H1 (cell line): ENCODE data around the gene RSRC2. TPM values are rescaled to one million over a fixed set of nuclear protein-coding genes. Genes with fewer than 3 reads are reported as not detected.
A peak's percentile ranks its signal among the peaks of the same experiment; 100 is the strongest.

Experiments
- CTCF ChIA-PET: fragments of 300-600 bp; sonication (Branson Sonifier 250); formaldehyde crosslinking; loops from one replicate; lab custom pipeline; 2021; ENCODE audit not compliant: partially characterized antibody; lab: Charles Lee
- POLR2A ChIA-PET: fragments of 300-600 bp; sonication (Branson Sonifier 250); formaldehyde crosslinking; loops from one replicate; lab custom pipeline; 2021; ENCODE audit warnings: inconsistent platforms; ENCODE audit not compliant: partially characterized antibody; lab: Charles Lee
- DNase-seq, 2 experiments: peaks; one replicate each; pipeline versions ENCODE4 v3.0.0 to v3.0.0-alpha.2; 2010 to 2022; ENCODE audit warnings: low spot score in 2 of 2, low read depth in 1 of 2, mixed read lengths in 1 of 2
- FAIRE-seq: peaks from 2 replicates; lab custom pipeline; 2011; peaks lifted over from hg19 to GRCh38; lab: Jason Lieb, UNC
- H2AFZ ChIP-seq: 2 replicates; pipeline ENCODE4 v1.8.1; 2012; ENCODE audit warnings: low read length, inconsistent platforms
- H2AK5ac ChIP-seq: 2 replicates; pipeline ENCODE4 v1.6.1; 2013; ENCODE audit warnings: low read depth, low read length
- H2BK120ac ChIP-seq: replicated peaks from 2 replicates; pipeline ENCODE3; 2013; ENCODE audit warnings: low read depth, low read length, inconsistent platforms
- H2BK12ac ChIP-seq: 2 replicates; pipeline ENCODE4 v1.6.1; 2013; ENCODE audit warnings: low read depth, low read length
- H2BK15ac ChIP-seq: 2 replicates; pipeline ENCODE4 v1.6.1; 2013; ENCODE audit warnings: low read length
- H2BK20ac ChIP-seq: 2 replicates; pipeline ENCODE4 v1.6.1; 2013; ENCODE audit warnings: low read length
- H2BK5ac ChIP-seq: 2 replicates; pipeline ENCODE4 v1.6.1; 2013; ENCODE audit warnings: low read depth, low read length
- H3K14ac ChIP-seq: 2 replicates; pipeline ENCODE4 v1.6.1; 2013; ENCODE audit warnings: inconsistent platforms; ENCODE audit not compliant: insufficient read length
- H3K18ac ChIP-seq: 2 replicates; pipeline ENCODE4 v1.6.1; 2013; ENCODE audit warnings: low read length; ENCODE audit errors: extremely low read depth
- H3K23ac ChIP-seq: 2 replicates; pipeline ENCODE4 v1.6.1; 2013; ENCODE audit warnings: inconsistent platforms; ENCODE audit not compliant: insufficient read length
- H3K23me2 ChIP-seq: 2 replicates; pipeline ENCODE4 v1.6.1; 2013; ENCODE audit warnings: low read depth, low read length
- H3K27ac ChIP-seq: 2 replicates; pipeline ENCODE4 v1.6.1; 2011; ENCODE audit warnings: low read depth, low read length, inconsistent platforms
- H3K27me3 ChIP-seq, 4 experiments: replicated peaks in 1 of 4; 1 replicate in 1 of 4; 2 replicates in 3 of 4; pipeline versions ENCODE4 v1.6.1 to v1.8.1; 2011 to 2013; ENCODE audit warnings: low read length in 3 of 4, mild to moderate bottlenecking in 3 of 4, inconsistent platforms in 2 of 4, mixed read lengths in 2 of 4, moderate library complexity in 1 of 4; ENCODE audit not compliant: control insufficient read depth in 3 of 4, insufficient read depth in 3 of 4; ENCODE audit errors: extremely low read depth in 1 of 4
- H3K36me3 ChIP-seq, 4 experiments: 2 replicates each; pipeline versions ENCODE4 v1.6.1 to v1.8.1; 2011 to 2013; ENCODE audit warnings: mild to moderate bottlenecking in 4 of 4, low read length in 3 of 4, moderate library complexity in 2 of 4, control low read depth in 1 of 4, inconsistent platforms in 1 of 4; ENCODE audit not compliant: insufficient read depth in 4 of 4, control insufficient read depth in 2 of 4
- H3K4ac ChIP-seq: replicated peaks from 2 replicates; pipeline ENCODE3; 2013; ENCODE audit warnings: low read length, low read depth, mixed read lengths, inconsistent platforms; ENCODE audit not compliant: insufficient read length
- H3K4me1 ChIP-seq, 4 experiments: replicated peaks in 1 of 4; 1 replicate in 1 of 4; 2 replicates in 3 of 4; pipeline versions ENCODE4 v1.6.1 to v1.8.1; 2011 to 2013; ENCODE audit warnings: low read length in 3 of 4, inconsistent platforms in 2 of 4, mixed read lengths in 1 of 4; ENCODE audit not compliant: insufficient read depth in 4 of 4, control insufficient read depth in 3 of 4
- H3K4me2 ChIP-seq, 2 experiments: 2 replicates each; pipeline versions ENCODE4 v1.6.1 to v1.8.1; 2011 to 2013; ENCODE audit warnings: low read depth in 2 of 2, low read length in 2 of 2, control low read depth in 1 of 2, inconsistent platforms in 1 of 2, mild to moderate bottlenecking in 1 of 2; ENCODE audit not compliant: insufficient read depth in 1 of 2
- H3K4me3 ChIP-seq, 4 experiments: fragments of 200-600, 300-600 bp in 1 of 4; sonication (generic), shearing (Covaris generic), sonication (Bioruptor Twin) in 1 of 4; 2 replicates each; pipeline versions ENCODE4 v1.5.1 to v1.8.1; 2011 to 2016; ENCODE audit warnings: low read length in 4 of 4, low read depth in 3 of 4, control low read depth in 2 of 4, inconsistent platforms in 2 of 4, mild to moderate bottlenecking in 2 of 4, mixed read lengths in 1 of 4, moderate library complexity in 1 of 4; ENCODE audit not compliant: insufficient read depth in 2 of 4; ENCODE audit errors: extremely low read depth in 1 of 4
- H3K56ac ChIP-seq: replicated peaks from 2 replicates; pipeline ENCODE3; 2013; ENCODE audit warnings: low read depth, mild to moderate bottlenecking, mixed read lengths, low read length, inconsistent platforms; ENCODE audit not compliant: insufficient read length
- H3K79me1 ChIP-seq: 2 replicates; pipeline ENCODE4 v1.6.1; 2013; ENCODE audit warnings: low read depth, low read length, control low read depth
- H3K79me2 ChIP-seq, 2 experiments: 2 replicates each; pipeline versions ENCODE4 v1.6.1 to v1.8.1; 2012 to 2013; ENCODE audit warnings: low read length in 2 of 2, mild to moderate bottlenecking in 2 of 2, inconsistent platforms in 1 of 2; ENCODE audit not compliant: insufficient read depth in 2 of 2, control insufficient read depth in 1 of 2
- H3K9ac ChIP-seq, 4 experiments: replicated peaks in 1 of 4; 1 replicate in 1 of 4; 2 replicates in 3 of 4; pipeline versions ENCODE4 v1.6.1 to v1.8.1; 2011 to 2013; ENCODE audit warnings: low read depth in 3 of 4, low read length in 3 of 4, control low read depth in 2 of 4, mild to moderate bottlenecking in 2 of 4, moderate library complexity in 2 of 4, inconsistent platforms in 1 of 4; ENCODE audit errors: extremely low read depth in 1 of 4
- H3K9me3 ChIP-seq, 2 experiments: 2 replicates each; pipeline versions ENCODE4 v1.6.1 to v1.8.1; 2012 to 2013; ENCODE audit warnings: mild to moderate bottlenecking in 2 of 2, moderate library complexity in 2 of 2, control low read depth in 1 of 2, inconsistent platforms in 1 of 2, low read depth in 1 of 2, low read length in 1 of 2, mixed read lengths in 1 of 2; ENCODE audit not compliant: insufficient read depth in 2 of 2
- H4K20me1 ChIP-seq, 2 experiments: replicated peaks in 1 of 2; 2 replicates each; pipeline versions ENCODE3 to v1.8.1; 2011 to 2013; ENCODE audit warnings: inconsistent platforms in 2 of 2, low read length in 2 of 2, mild to moderate bottlenecking in 1 of 2; ENCODE audit not compliant: insufficient read depth in 2 of 2, control insufficient read depth in 1 of 2
- H4K5ac ChIP-seq: 2 replicates; pipeline ENCODE4 v1.6.1; 2013; ENCODE audit warnings: low read length, low read depth, mixed read lengths, inconsistent platforms; ENCODE audit not compliant: insufficient read length
- H4K8ac ChIP-seq: 2 replicates; pipeline ENCODE4 v1.8.0; 2013; ENCODE audit warnings: mild to moderate bottlenecking, moderate library complexity, low read length, inconsistent platforms; ENCODE audit not compliant: insufficient read depth; ENCODE audit errors: extremely low read depth
- H4K91ac ChIP-seq: replicated peaks from 2 replicates; pipeline ENCODE3; 2013; ENCODE audit warnings: low read length, mixed read lengths, inconsistent platforms; ENCODE audit not compliant: insufficient read length
- BACH1 ChIP-seq: IDR thresholded peaks from 2 replicates; pipeline ENCODE4 v1.6.1; 2012; ENCODE audit warnings: low read length, improper control_type of control experiment
- CHD2 ChIP-seq: IDR thresholded peaks from 2 replicates; pipeline ENCODE4 v1.6.1; 2012; ENCODE audit warnings: low read length, improper control_type of control experiment
- E2F6 ChIP-seq: IDR thresholded peaks from 2 replicates; pipeline ENCODE4 v1.6.1; 2012; ENCODE audit warnings: inconsistent platforms
- EP300 ChIP-seq, 2 experiments: IDR thresholded peaks; 1 replicate in 1 of 2; 2 replicates in 1 of 2; pipeline ENCODE4 v1.6.1; 2011 to 2012; ENCODE audit warnings: low read depth in 2 of 2, low read length in 2 of 2, mild to moderate bottlenecking in 2 of 2, borderline replicate concordance in 1 of 2, inconsistent platforms in 1 of 2, moderate library complexity in 1 of 2
- JUND ChIP-seq: IDR thresholded peaks from 2 replicates; pipeline ENCODE4 v1.6.1; 2011; ENCODE audit warnings: mild to moderate bottlenecking, improper control_type of control experiment, low read length
- NANOG ChIP-seq: IDR thresholded peaks from 2 replicates; pipeline ENCODE4 v1.6.1; 2011; ENCODE audit warnings: low read length, low read depth, mild to moderate bottlenecking, inconsistent platforms; ENCODE audit not compliant: insufficient read depth, poor library complexity, severe bottlenecking
- RAD21 ChIP-seq, 2 experiments: IDR thresholded peaks in 1 of 2; conservative IDR thresholded peaks in 1 of 2; 2 replicates each; pipeline ENCODE4 v1.6.1; 2011; ENCODE audit warnings: low read depth in 2 of 2, low read length in 2 of 2, improper control_type of control experiment in 1 of 2, inconsistent platforms in 1 of 2, mild to moderate bottlenecking in 1 of 2, moderate library complexity in 1 of 2
- RXRA ChIP-seq: IDR thresholded peaks from 2 replicates; pipeline ENCODE4 v1.6.1; 2011; ENCODE audit warnings: low read depth, mild to moderate bottlenecking, low read length, moderate library complexity; ENCODE audit not compliant: insufficient read depth
- WGBS, 2 experiments: shearing (Covaris generic) in 1 of 2; methylation state at CpG; one replicate each; pipeline versions ENCODE4 v1.1.6 to v1.1.7; 2013 to 2015; ENCODE audit warnings: low lambda C conversion rate in 2 of 2, mixed read lengths in 2 of 2, inconsistent platforms in 1 of 2, low coverage in 1 of 2, missing lambda C conversion rate in 1 of 2; ENCODE audit not compliant: insufficient replicate concordance in 2 of 2, insufficient coverage in 1 of 2, insufficient read length in 1 of 2; ENCODE audit errors: extremely low coverage in 1 of 2, missing lambda C conversion rate in 1 of 2; 5-methylcytosine and 5-hydroxymethylcytosine counted together
- polyA plus RNA-seq, 7 experiments: library from polyadenylated mRNA; depleted of rRNA in 3 of 7; stranded (reverse) in 5 of 7; unstranded in 2 of 7; fragments of >200 nt in 5 of 7; fragments of 200-250 nt in 2 of 7; gene quantifications; 1 replicate in 5 of 7; 2 replicates in 1 of 7; 4 replicates in 1 of 7; pipeline versions ENCODE4 v1.2.1 to v1.2.3, GENCODE V29; 2011 to 2013; ENCODE audit warnings: missing spikeins in 2 of 7, mixed read lengths in 2 of 7
- total RNA-seq: library from RNA; stranded (reverse); fragmentation: NEBNext Ultra II Directional; extraction: Animal tissue kit (Norgen Biotek cat#: 25700); gene quantifications from 2 replicates; pipeline ENCODE4 v1.2.1, GENCODE V29; 2021

The RSRC2 gene
- total and polyA plus RNA-seq, 2 of the 8 experiments (the other 6 are each of a cell fraction or from before 2014, with no cell fraction given) = 15.9 to 71.4 TPM

DNA sequence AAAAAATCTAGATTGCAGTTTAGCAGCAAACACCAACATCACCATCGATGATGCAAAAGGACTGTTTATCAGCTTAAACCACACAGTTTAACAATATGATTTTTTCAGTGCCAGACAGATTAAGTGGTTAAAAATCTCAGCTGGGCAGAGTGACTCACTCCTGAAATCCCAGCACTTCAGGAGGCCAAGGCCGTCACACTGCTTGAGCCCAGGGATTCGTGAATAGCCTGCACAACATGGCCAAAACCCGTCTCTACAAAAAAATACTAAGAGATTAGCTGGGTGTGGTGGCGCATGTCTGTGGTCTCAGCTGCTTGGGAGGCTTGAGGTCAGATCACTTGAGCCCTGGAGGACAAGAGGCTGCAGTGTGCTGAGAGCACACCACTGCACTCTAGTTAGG lies 8.9 kb downstream of the RSRC2 start:
- POLR2A ChIA-PET = interaction anchor here (0.6 to 49.0 kb wide), 4 partner anchors 9 to 709 kb away, joined by 3 to 1221 read pairs (median 612); partner anchors contain the start of genes KNTC1, RSRC2 and ZCCHC8
- no peak overlapping the region for H3K14ac ChIP-seq
- no peak overlapping the region for H3K4me3 ChIP-seq
- H3K23me2 ChIP-seq = no peaks in the 10 kb centered on the region
- no peak overlapping the region for H3K18ac ChIP-seq
- CTCF ChIA-PET = no interaction called here
- no peak overlapping the region for H4K5ac ChIP-seq
- no peak overlapping the region for H4K91ac ChIP-seq
- no peak for FAIRE-seq
- no peak overlapping the region for H2BK12ac ChIP-seq
- H4K20me1 ChIP-seq = peaks cover 3 to 6% of the 10 kb centered on the region in 2 experiments
- DNase-seq = no peak
- H2BK15ac ChIP-seq = no peak overlapping the region
- peaks cover 10 to 81% of the 10 kb centered on the region in 2 experiments for H3K79me2 ChIP-seq
- no peak overlapping the region for H2BK20ac ChIP-seq
- no peak overlapping the region for H2BK5ac ChIP-seq
- H3K9ac ChIP-seq = no peak overlapping the region
- H3K27ac ChIP-seq = no peak overlapping the region
- no peak overlapping the region for H3K23ac ChIP-seq
- no peaks in the 10 kb centered on the region for H3K4me1 ChIP-seq
- H3K36me3 ChIP-seq = peaks cover 52 to 100% (median 84%) of the 10 kb centered on the region in 4 experiments
- H3K4ac ChIP-seq = no peak overlapping the region
- H3K56ac ChIP-seq = no peak overlapping the region
- no peak overlapping the region for H2BK120ac ChIP-seq
- no peak overlapping the region for H2AK5ac ChIP-seq
- H3K4me2 ChIP-seq = no peak overlapping the region
- 92% methylated on average over 5 of the region's 5 CpGs; no CpG with 5 or more reads in 1 of the 2 experiments for WGBS, 2 experiments
- no peak overlapping the region for H2AFZ ChIP-seq
- no peaks in the 10 kb centered on the region; the same call in 1 of the 2 replicates for H3K79me1 ChIP-seq
- no peaks in the 10 kb centered on the region for H3K27me3 ChIP-seq
- no peaks in the 10 kb centered on the region for H3K9me3 ChIP-seq
- TF ChIP-seq CHD2 (no peak), JUND (no peak), BACH1 (no peak), EP300 (IDR thresholded peaks at IDR 0.05; ENCODE audit: borderline replicate concordance in 1 of 2, low read depth in 2 of 2, low read length in 2 of 2) (no peak), RXRA (no peak), NANOG (no peak), E2F6 (no peak), RAD21 (IDR thresholded peaks at IDR 0.05 in 1 of 2, conservative IDR thresholded peaks at IDR 0.05 in 1 of 2; ENCODE audit: low read depth in 2 of 2, low read length in 2 of 2) (no peak)
- H4K8ac ChIP-seq = peak overlapping the region; percentile 65; the same call in 1 of the 2 replicates
